SK-N-SH (cell line): ENCODE results near the gene UPK3BL2. TPM values are rescaled to one million over a fixed set of nuclear protein-coding genes. Genes with fewer than 3 reads are reported as not detected.
"Not testable (repeated sequence)": the region's sequence is repeated elsewhere in the genome, so short reads cannot be mapped to it uniquely, and the experiment has no call there.

Experiments
- CTCF ChIA-PET: fragments of 300-600, 350-600 bp; formaldehyde crosslinking; extraction: SDS; loops from one replicate; lab custom pipeline; 2021; lab: Yijun Ruan, JAX
- POLR2A ChIA-PET: fragments of 350-600 bp; sonication (Branson Sonifier 250); formaldehyde crosslinking; extraction: SDS; loops from one replicate; lab custom pipeline; 2020; ENCODE audit warnings: antibody characterized with exemption, inconsistent platforms; lab: Yijun Ruan, JAX
- DNase-seq: peaks from one replicate; pipeline ENCODE4 v3.0.0; 2012
- H2AFZ ChIP-seq: fragments of 200-600 bp; sonication (generic); 2 replicates; pipeline ENCODE4 v1.8.1; 2016; ENCODE audit warnings: antibody characterized with exemption, mild to moderate bottlenecking, low read depth
- H3F3A ChIP-seq: fragments of 200-600 bp; sonication (generic); replicated peaks from 2 replicates; pipeline ENCODE3; 2016; ENCODE audit warnings: antibody characterized with exemption, mild to moderate bottlenecking; ENCODE audit not compliant: insufficient read depth
- H3K27ac ChIP-seq, 2 experiments: fragments of 200-500 bp in 1 of 2; fragments of 200-600 bp in 1 of 2; sonication (Bioruptor generic) in 1 of 2; sonication (generic), shearing (Covaris generic) in 1 of 2; 2 replicates each; pipeline versions ENCODE4 v1.5.1 to v1.6.1; 2014 to 2016; ENCODE audit warnings: low read depth in 2 of 2, inconsistent platforms in 1 of 2, low read length in 1 of 2, mild to moderate bottlenecking in 1 of 2, mixed read lengths in 1 of 2
- H3K27me3 ChIP-seq: fragments of 200-600 bp; sonication (generic), shearing (Covaris generic); 2 replicates; pipeline ENCODE4 v1.6.1; 2016; ENCODE audit warnings: mixed run types; ENCODE audit not compliant: insufficient read depth
- H3K36me3 ChIP-seq, 2 experiments: fragments of 200-500 bp in 1 of 2; fragments of 200-600 bp in 1 of 2; sonication (Bioruptor generic) in 1 of 2; sonication (generic) in 1 of 2; replicated peaks in 1 of 2; 2 replicates each; pipeline versions ENCODE3 to v1.5.1; 2014 to 2016; ENCODE audit warnings: low read length in 1 of 2, mild to moderate bottlenecking in 1 of 2; ENCODE audit not compliant: insufficient read depth in 2 of 2, control insufficient read depth in 1 of 2
- H3K4me1 ChIP-seq, 2 experiments: fragments of 200-500 bp in 1 of 2; fragments of 200-600 bp in 1 of 2; sonication (Bioruptor generic) in 1 of 2; sonication (generic), shearing (Covaris generic) in 1 of 2; 2 replicates each; pipeline versions ENCODE4 v1.5.1 to v1.6.1; 2014 to 2016; ENCODE audit warnings: low read depth in 1 of 2, low read length in 1 of 2, mixed run types in 1 of 2; ENCODE audit not compliant: insufficient read depth in 2 of 2, control insufficient read depth in 1 of 2
- H3K4me2 ChIP-seq: fragments of 200-600 bp; sonication (generic), shearing (Covaris generic); 2 replicates; pipeline ENCODE4 v1.6.1; 2017; ENCODE audit warnings: mixed run types
- H3K4me3 ChIP-seq, 2 experiments: fragments of 200-500 bp in 1 of 2; fragments of 200-600 bp in 1 of 2; sonication (Bioruptor generic) in 1 of 2; sonication (generic), shearing (Covaris generic) in 1 of 2; 2 replicates each; pipeline versions ENCODE4 v1.5.1 to v1.8.1; 2014 to 2016; ENCODE audit warnings: low read depth in 2 of 2, inconsistent platforms in 1 of 2, low read length in 1 of 2, mild to moderate bottlenecking in 1 of 2, mixed read lengths in 1 of 2, moderate library complexity in 1 of 2
- H3K79me2 ChIP-seq: fragments of 200-600 bp; sonication (generic); 2 replicates; pipeline ENCODE4 v1.8.1; 2017; ENCODE audit warnings: mild to moderate bottlenecking; ENCODE audit not compliant: insufficient read depth
- H3K9ac ChIP-seq: fragments of 200-600 bp; sonication (generic); 2 replicates; pipeline ENCODE4 v1.6.1; 2017; ENCODE audit warnings: mixed run types
- H3K9me2 ChIP-seq: fragments of 200-600 bp; sonication (generic); 2 replicates; pipeline ENCODE4 v1.6.1; 2017; ENCODE audit warnings: mixed run types
- H3K9me3 ChIP-seq: fragments of 200-600 bp; sonication (generic); 2 replicates; pipeline ENCODE4 v1.6.1; 2017; ENCODE audit warnings: mixed run types, mild to moderate bottlenecking, moderate library complexity
- H4K20me1 ChIP-seq: fragments of 200-600 bp; sonication (generic); 2 replicates; pipeline ENCODE4 v1.6.1; 2017; ENCODE audit warnings: mild to moderate bottlenecking, mixed run types; ENCODE audit not compliant: insufficient read depth
- whole genome bisulfite sequencing: methylation state at CpG from one replicate; pipeline ENCODE4 v1.1.6; 2017; ENCODE audit warnings: low lambda C conversion rate; 5-methylcytosine and 5-hydroxymethylcytosine counted together
- polyA plus RNA-seq, 3 experiments: library from polyadenylated mRNA; depleted of rRNA; stranded (reverse); fragments of >200 nt; gene quantifications; 2 replicates each; pipeline ENCODE4 v1.2.3, GENCODE V29; 2012

UPK3BL2 gene
- polyA plus RNA-seq, 1 of the 3 experiments (the other 2 are of a cell fraction): 6.4 TPM

GRCh38 chr7:102542083-102542482 is 1.4 kb downstream of the UPK3BL2 start:
- H3K4me2 ChIP-seq, H3K4me3 ChIP-seq, H3K9me3 ChIP-seq, DNase-seq, H3K9me2 ChIP-seq, H3K36me3 ChIP-seq, CTCF ChIA-PET, H3F3A ChIP-seq, H2AFZ ChIP-seq, H4K20me1 ChIP-seq, POLR2A ChIA-PET, H3K4me1 ChIP-seq, H3K27me3 ChIP-seq, H3K9ac ChIP-seq, H3K79me2 ChIP-seq, H3K27ac ChIP-seq: not testable (repeated sequence)
- WGBS: 100% methylated on average over 4 of the region's 8 CpGs

DNA sequence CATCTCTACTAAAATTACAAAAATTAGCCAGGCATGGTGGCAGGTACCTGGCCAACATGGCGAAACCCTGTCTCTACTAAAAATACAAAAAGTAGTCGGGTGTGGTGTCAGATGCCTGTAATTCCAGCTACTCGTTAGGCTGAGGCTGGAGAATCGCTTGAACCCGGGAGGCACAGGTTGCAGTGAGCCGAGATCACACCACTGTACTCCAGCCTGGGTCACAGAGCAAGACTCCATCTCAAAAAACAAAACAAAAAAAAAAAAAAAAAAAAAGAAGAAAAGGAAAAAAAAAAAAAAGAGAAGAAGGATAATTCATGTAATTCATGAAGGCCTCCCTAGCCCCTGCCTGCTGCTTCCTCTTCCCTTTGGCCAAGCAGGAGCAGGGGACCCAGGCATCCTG is 2.9 kb downstream of the UPK3BL2 start:
- H3K9me3 ChIP-seq, H3K36me3 ChIP-seq, POLR2A ChIA-PET, H2AFZ ChIP-seq, H3K79me2 ChIP-seq, H3K9ac ChIP-seq, H3K9me2 ChIP-seq, DNase-seq, H3K4me2 ChIP-seq, H3K4me1 ChIP-seq, H4K20me1 ChIP-seq, H3K4me3 ChIP-seq, H3F3A ChIP-seq, CTCF ChIA-PET, H3K27me3 ChIP-seq, H3K27ac ChIP-seq: not testable (repeated sequence)
- 96% methylated on average over 5 of the region's 6 CpGs for WGBS

GRCh38 chr7:102535062-102535615 is 8.4 kb downstream of the UPK3BL2 start:
- H3K4me3 ChIP-seq, H3K4me1 ChIP-seq, H3K9me3 ChIP-seq, H3F3A ChIP-seq, H2AFZ ChIP-seq, H3K4me2 ChIP-seq, H3K9ac ChIP-seq, DNase-seq, POLR2A ChIA-PET, H4K20me1 ChIP-seq, CTCF ChIA-PET, H3K9me2 ChIP-seq, H3K36me3 ChIP-seq, H3K79me2 ChIP-seq, H3K27me3 ChIP-seq: not testable (repeated sequence)
- peak overlapping the region in 1 of 2 experiments; percentile 60; a peak in 2 of 4 replicates for H3K27ac ChIP-seq
- WGBS: 74% methylated on average over 5 of the region's 8 CpGs

DNA sequence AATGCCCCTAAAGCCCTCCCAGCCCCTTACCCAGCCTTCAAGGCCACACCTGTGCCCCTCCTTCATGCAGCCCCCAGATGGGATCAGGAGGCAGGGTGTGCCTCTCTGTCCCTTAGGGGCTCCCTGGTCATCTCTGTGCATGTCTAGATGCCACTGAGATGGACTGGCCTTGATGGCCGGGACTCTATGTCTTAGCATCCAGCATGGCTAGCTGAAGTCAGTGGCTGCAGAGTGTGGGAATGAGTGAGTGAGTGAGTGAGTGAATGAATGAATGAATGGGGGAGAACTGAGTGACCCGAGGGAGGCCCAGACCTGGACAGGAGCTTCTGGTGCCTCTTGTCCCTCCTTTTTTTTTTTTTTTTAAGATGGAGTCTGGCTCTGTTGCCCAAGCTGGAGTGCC is 11.4 kb downstream of the UPK3BL2 start:
- H3F3A ChIP-seq, H2AFZ ChIP-seq, H3K4me3 ChIP-seq, H3K36me3 ChIP-seq, H3K4me1 ChIP-seq, H4K20me1 ChIP-seq, H3K4me2 ChIP-seq, H3K9me2 ChIP-seq, H3K9ac ChIP-seq, POLR2A ChIA-PET, H3K79me2 ChIP-seq, H3K9me3 ChIP-seq, H3K27me3 ChIP-seq, CTCF ChIA-PET, DNase-seq: not testable (repeated sequence)
- 80% methylated on average over 2 of the region's 2 CpGs for WGBS
- peak overlapping the region; percentile 50 to 68 for H3K27ac ChIP-seq

DNA sequence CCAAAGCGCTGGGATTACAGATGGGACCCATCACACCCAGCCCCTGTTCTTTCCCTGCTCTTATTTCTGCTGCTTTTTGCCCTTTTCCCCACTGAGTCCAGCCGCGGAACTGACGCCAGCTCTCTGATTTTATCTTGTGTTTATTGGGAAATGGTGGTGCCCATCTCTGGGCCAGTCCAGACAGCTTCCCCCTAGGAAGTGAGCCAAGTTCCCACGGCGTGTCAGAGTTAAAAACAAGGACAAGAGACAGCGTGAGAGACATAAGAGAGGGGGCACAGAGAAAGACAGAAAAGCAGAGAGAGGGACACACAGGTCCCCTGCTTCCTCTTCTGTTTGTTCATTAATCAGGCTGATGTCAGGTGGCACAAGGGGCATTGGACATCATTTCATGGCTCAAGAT is 11.9 kb downstream of the UPK3BL2 start:
- H3K27ac ChIP-seq, H3F3A ChIP-seq, H3K4me2 ChIP-seq, H3K79me2 ChIP-seq, H3K27me3 ChIP-seq, H3K9me2 ChIP-seq, H3K9me3 ChIP-seq, H3K36me3 ChIP-seq, H3K4me3 ChIP-seq, H4K20me1 ChIP-seq, POLR2A ChIA-PET, CTCF ChIA-PET, H3K9ac ChIP-seq, H2AFZ ChIP-seq, H3K4me1 ChIP-seq, DNase-seq: not testable (repeated sequence)
- WGBS: 41% methylated on average over 5 of the region's 7 CpGs

DNA sequence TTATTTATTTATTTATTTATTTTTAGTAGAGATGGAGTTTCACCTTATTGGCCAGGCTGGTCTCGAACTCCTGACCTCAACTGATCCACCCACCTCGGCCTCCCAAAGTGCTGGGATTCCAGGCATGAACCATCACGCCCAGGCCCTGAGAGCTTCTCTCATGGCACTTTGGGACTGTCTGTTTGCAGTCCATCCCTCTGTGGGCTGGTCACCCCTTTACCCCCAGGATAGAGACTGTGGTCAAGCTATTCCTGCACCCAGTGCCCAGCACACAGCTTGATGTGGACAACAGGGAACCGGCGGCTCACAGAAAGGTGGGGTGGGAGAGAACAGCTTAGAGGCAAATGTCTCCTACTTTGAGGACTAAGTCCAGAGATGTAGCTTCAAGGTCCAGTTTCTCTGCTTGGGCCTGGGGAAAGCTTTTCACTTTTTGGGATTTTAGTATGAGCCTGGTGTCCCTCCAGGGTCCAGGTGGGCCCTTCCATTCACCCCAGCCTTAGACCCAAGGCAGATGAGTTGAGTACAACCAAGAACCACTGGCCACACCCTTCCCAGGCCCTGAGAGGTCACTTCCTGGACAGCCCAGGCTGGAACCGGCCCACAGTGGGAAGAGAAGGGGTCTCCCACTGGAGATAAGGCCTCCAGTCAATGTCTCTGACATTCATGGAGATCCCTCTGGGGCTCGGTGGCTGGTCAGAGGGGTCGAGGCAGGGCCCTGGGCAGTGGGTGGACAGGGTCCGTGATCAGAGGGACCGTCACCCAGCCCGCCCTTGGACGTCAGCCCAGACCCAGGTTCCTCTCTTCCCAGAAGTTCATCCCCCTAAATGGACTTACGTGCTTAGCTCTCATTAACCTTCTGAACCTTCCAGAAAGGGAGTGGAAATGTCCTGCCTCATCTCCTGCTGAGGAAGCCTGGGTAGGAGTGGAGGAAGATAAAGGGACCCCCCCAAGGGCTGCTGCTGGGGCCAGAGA is 15.4 kb downstream of the UPK3BL2 start:
- H3K4me1 ChIP-seq, H3K27ac ChIP-seq, H3K9ac ChIP-seq, H3K9me3 ChIP-seq, H3K4me2 ChIP-seq, POLR2A ChIA-PET, H2AFZ ChIP-seq, H3K9me2 ChIP-seq, H3K36me3 ChIP-seq, H3F3A ChIP-seq, H4K20me1 ChIP-seq, H3K79me2 ChIP-seq, H3K27me3 ChIP-seq, CTCF ChIA-PET, H3K4me3 ChIP-seq, DNase-seq: not testable (repeated sequence)
- 97% methylated on average over 5 of the region's 13 CpGs for WGBS
